DOHH2 (cell line): ENCODE results near the gene TTYH1.

ENCODE experiments used
- H3F3A ChIP-seq: fragments of 200-600 bp; sonication (generic), shearing (Covaris generic); 2 replicates; pipeline ENCODE4 v1.6.0; 2016; ENCODE audit warnings: antibody characterized with exemption, mild to moderate bottlenecking; ENCODE audit not compliant: control insufficient read depth, insufficient read depth
- H3K27ac ChIP-seq: fragments of 200-600 bp; sonication (generic); 2 replicates; pipeline ENCODE4 v1.5.1; 2014; ENCODE audit warnings: low read depth, mild to moderate bottlenecking, low read length, moderate library complexity
- H3K27me3 ChIP-seq: fragments of 200-600 bp; sonication (generic); 2 replicates; pipeline ENCODE4 v1.6.1; 2014; ENCODE audit warnings: mild to moderate bottlenecking, low read length, mixed read lengths; ENCODE audit not compliant: control insufficient read depth
- H3K36me3 ChIP-seq: fragments of 200-600 bp; sonication (generic); 2 replicates; pipeline ENCODE4 v1.6.1; 2014; ENCODE audit warnings: mild to moderate bottlenecking, low read length, moderate library complexity, mixed read lengths; ENCODE audit not compliant: control insufficient read depth
- H3K4me1 ChIP-seq: fragments of 200-600 bp; sonication (generic); 2 replicates; pipeline ENCODE4 v1.6.1; 2014; ENCODE audit warnings: mild to moderate bottlenecking, low read length, mixed read lengths; ENCODE audit not compliant: control insufficient read depth
- H3K4me2 ChIP-seq: fragments of 200-600 bp; sonication (generic); 2 replicates; pipeline ENCODE4 v1.6.0; 2014; ENCODE audit warnings: mild to moderate bottlenecking, low read length, moderate library complexity
- H3K4me3 ChIP-seq: fragments of 200-600 bp; sonication (generic); 2 replicates; pipeline ENCODE4 v1.5.1; 2014; ENCODE audit warnings: mild to moderate bottlenecking, low read length, mixed read lengths
- H3K79me2 ChIP-seq: fragments of 200-600 bp; sonication (generic); 2 replicates; pipeline ENCODE4 v1.6.1; 2014; ENCODE audit warnings: mild to moderate bottlenecking, low read length, mixed read lengths; ENCODE audit not compliant: control insufficient read depth
- H3K9me2 ChIP-seq: fragments of 200-600 bp; sonication (generic); replicated peaks from 2 replicates; pipeline ENCODE4 v1.6.1; 2014; ENCODE audit warnings: mild to moderate bottlenecking, low read length, mixed read lengths; ENCODE audit not compliant: control insufficient read depth
- H3K9me3 ChIP-seq: fragments of 200-600 bp; sonication (generic); 2 replicates; pipeline ENCODE4 v1.6.1; 2014; ENCODE audit warnings: antibody characterized with exemption, low read length, mixed read lengths; ENCODE audit not compliant: control insufficient read depth, insufficient read depth
- H4K20me1 ChIP-seq: fragments of 200-600 bp; sonication (generic); 2 replicates; pipeline ENCODE4 v1.6.0; 2014; ENCODE audit warnings: low read depth, mild to moderate bottlenecking, antibody characterized with exemption, low read length, moderate library complexity; ENCODE audit not compliant: control insufficient read depth, insufficient read depth
- EZH2phosphoT487 ChIP-seq: fragments of 200-600 bp; sonication (generic); IDR thresholded peaks from 2 replicates; pipeline ENCODE4 v1.6.1; 2017; ENCODE audit warnings: borderline replicate concordance, mild to moderate bottlenecking, antibody characterized with exemption, low read length, moderate library complexity, mixed read lengths
- TF ChIP-seq, protein P1 (sequence below): fragments of 200-600 bp; sonication (generic); IDR thresholded peaks from one replicate; pipeline ENCODE4 v1.5.1; 2014; ENCODE audit warnings: antibody characterized with exemption, mild to moderate bottlenecking, low read depth, low read length; ENCODE audit not compliant: poor library complexity, severe bottlenecking

Gene TTYH1

DNA sequence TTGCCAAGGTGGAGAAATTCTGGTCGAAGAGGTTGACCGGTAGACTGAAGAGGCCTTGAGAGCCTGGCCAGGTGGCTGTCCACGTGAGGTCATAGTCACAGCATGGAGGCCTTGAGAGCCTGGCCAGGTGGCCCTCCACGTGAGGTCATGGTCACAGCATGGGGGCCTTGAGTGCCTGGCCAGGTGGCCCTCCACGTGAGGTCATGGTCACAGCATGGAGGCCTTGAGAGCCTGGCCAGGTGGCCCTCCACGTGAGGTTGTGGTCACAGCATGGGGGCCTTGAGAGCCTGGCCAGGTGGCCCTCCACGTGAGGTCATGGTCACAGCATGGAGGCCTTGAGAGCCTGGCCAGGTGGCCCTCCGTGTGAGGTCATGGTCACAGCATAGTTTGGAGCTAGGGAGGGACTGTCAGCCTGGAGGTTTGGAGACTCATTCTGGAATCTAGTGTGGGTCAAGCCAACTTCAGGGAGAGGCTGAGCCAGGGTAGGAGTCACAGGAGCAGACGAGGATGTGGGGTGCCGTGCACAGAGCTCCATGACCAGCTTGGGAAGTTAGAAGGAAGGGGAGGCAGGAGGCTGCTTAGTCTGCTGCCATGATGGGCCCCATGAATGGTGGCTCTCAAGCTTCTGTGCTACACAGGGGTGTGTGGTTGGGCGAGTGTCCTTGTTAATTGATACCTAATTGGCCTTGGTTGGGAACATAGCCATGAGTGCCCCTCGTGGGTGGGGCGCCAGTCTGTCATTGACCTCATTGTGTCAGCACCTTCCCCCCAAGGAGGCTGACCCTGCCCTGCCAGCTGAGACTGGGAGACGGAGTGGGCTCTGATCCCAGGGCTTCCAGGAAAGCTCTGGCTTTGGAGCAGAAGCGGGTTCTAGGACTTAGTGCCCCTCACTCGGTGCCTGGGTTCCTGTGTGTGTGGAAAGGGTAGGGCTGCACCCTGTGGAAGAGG is 44.3 kb downstream of the TTYH1 start:
- Histone ChIP-seq H3K4me2 (no peak overlapping the region), H3K79me2 (peaks cover 29% of the 10 kb centered on the region), H3K9me3 (no peaks in the 10 kb centered on the region), H3K4me1 (peaks cover 27% of the 10 kb centered on the region), H3K27me3 (no peaks in the 10 kb centered on the region), H3K9me2 (no peaks in the 10 kb centered on the region), H3K36me3 (peaks cover 76% of the 10 kb centered on the region), H3K4me3 (no peak overlapping the region), H3F3A (peaks cover 6% of the 10 kb centered on the region; the same call in 1 of the 2 replicates), H3K27ac (no peak overlapping the region), H4K20me1 (no peaks in the 10 kb centered on the region; the same call in 1 of the 2 replicates)
- TF ChIP-seq EZH2phosphoT487: no peak
- TF ChIP-seq, protein P1, sequence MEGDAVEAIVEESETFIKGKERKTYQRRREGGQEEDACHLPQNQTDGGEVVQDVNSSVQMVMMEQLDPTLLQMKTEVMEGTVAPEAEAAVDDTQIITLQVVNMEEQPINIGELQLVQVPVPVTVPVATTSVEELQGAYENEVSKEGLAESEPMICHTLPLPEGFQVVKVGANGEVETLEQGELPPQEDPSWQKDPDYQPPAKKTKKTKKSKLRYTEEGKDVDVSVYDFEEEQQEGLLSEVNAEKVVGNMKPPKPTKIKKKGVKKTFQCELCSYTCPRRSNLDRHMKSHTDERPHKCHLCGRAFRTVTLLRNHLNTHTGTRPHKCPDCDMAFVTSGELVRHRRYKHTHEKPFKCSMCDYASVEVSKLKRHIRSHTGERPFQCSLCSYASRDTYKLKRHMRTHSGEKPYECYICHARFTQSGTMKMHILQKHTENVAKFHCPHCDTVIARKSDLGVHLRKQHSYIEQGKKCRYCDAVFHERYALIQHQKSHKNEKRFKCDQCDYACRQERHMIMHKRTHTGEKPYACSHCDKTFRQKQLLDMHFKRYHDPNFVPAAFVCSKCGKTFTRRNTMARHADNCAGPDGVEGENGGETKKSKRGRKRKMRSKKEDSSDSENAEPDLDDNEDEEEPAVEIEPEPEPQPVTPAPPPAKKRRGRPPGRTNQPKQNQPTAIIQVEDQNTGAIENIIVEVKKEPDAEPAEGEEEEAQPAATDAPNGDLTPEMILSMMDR: no peak

DNA sequence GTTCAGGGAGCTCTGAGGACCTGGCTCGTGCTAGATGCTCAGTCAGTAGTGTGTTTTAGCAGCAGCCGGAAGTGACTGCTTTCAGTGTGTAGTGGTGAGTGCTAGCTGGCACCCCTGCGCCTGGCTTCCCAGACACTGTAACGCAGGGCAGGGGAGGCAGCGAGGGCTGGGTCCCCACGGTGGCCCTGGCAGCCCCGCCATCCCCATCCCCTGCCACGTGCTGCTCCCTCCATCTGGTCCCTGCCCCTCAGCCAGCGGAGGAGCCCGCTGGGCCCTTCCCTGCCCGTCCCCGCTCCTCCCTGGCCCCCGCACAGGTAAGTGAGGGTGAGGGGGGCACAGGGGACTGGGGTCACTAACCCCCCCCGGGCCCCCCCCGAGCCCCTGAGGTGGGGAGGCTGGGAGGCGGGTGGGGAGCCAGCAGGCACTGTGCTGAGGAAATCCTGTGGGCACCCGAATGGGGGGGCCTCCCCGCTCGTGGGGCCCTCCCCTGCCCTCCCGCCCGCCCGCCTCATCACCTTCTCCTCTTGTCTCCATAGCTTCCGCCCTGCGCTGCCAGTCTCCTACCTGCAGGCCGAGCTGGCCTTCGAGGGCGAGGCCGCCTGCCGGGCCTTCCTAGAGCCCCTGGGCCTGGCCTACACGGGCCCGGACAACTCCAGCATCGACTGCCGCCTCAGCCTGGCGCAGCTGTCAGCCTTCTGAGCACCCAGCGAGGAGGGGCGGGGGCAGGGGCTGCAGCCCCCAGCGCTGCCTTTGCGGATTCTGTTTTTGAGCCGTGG is 45.2 kb downstream of the TTYH1 start:
- Histone ChIP-seq H3K4me2 (no peak overlapping the region), H3K27ac (no peak overlapping the region), H3K4me3 (no peak overlapping the region), H4K20me1 (no peaks in the 10 kb centered on the region; the same call in 1 of the 2 replicates), H3K9me3 (no peaks in the 10 kb centered on the region), H3K4me1 (peaks cover 30% of the 10 kb centered on the region), H3K27me3 (no peaks in the 10 kb centered on the region), H3F3A (peaks cover 6% of the 10 kb centered on the region; the same call in 1 of the 2 replicates), H3K36me3 (peaks cover 68% of the 10 kb centered on the region), H3K9me2 (no peaks in the 10 kb centered on the region), H3K79me2 (peaks cover 28% of the 10 kb centered on the region)
- TF ChIP-seq, protein P1: no peak
- TF ChIP-seq EZH2phosphoT487: no peak

DNA sequence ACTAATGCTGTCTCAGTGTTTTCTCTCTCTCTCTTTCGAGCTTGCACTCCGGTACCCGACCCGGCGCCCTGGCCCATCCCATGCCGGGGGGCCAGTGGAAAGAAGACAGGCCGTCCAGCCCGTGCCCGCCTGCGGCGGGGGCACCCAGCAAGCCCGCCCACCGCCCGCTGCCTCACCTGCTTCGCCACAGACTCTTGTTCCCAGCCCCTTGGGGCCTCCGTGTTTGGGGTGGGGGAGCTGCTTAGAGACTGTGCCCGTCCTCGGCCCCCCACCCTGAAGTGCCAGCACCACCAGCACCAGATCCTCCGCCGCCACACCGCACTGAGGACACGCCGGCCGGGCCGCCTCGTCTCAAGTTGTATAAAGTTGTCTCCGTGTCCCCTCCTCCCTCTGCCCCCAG is 45.9 kb downstream of the TTYH1 start:
- Histone ChIP-seq H3K9me2 (no peaks in the 10 kb centered on the region), H3K9me3 (no peaks in the 10 kb centered on the region), H3K27me3 (no peaks in the 10 kb centered on the region), H3F3A (peaks cover 6% of the 10 kb centered on the region; the same call in 1 of the 2 replicates), H3K36me3 (peaks cover 60% of the 10 kb centered on the region), H4K20me1 (no peaks in the 10 kb centered on the region; the same call in 1 of the 2 replicates), H3K4me1 (peaks cover 30% of the 10 kb centered on the region), H3K4me2 (no peak overlapping the region), H3K79me2 (peaks cover 28% of the 10 kb centered on the region), H3K4me3 (no peak overlapping the region), H3K27ac (no peak overlapping the region)
- no peak for TF ChIP-seq EZH2phosphoT487
- TF ChIP-seq, protein P1: no peak
